G401 (cell line): ENCODE results near the gene ELK1. TPM values are rescaled to one million over a fixed set of nuclear protein-coding genes. Genes with fewer than 3 reads are reported as not detected.

Source experiments
- DNase-seq: peaks from one replicate; pipeline ENCODE4 v3.0.0-alpha.2; 2015; ENCODE audit warnings: low spot score
- in situ Hi-C: cut with HindIII; loops from 2 replicates; pipeline ENCODE4 v1.10.0; 2016; ENCODE audit warnings: low sequenced_read_pairs, mixed read lengths
- total RNA-seq: library from RNA; depleted of rRNA; stranded (reverse); fragments of >200 nt; shearing (Covaris generic); gene quantifications from 2 replicates; pipeline ENCODE4 v1.2.3, GENCODE V29; 2014; rRNA removed

Gene ELK1
- total RNA-seq, 1 experiment from 2014 or later: 40.6 TPM

DNA sequence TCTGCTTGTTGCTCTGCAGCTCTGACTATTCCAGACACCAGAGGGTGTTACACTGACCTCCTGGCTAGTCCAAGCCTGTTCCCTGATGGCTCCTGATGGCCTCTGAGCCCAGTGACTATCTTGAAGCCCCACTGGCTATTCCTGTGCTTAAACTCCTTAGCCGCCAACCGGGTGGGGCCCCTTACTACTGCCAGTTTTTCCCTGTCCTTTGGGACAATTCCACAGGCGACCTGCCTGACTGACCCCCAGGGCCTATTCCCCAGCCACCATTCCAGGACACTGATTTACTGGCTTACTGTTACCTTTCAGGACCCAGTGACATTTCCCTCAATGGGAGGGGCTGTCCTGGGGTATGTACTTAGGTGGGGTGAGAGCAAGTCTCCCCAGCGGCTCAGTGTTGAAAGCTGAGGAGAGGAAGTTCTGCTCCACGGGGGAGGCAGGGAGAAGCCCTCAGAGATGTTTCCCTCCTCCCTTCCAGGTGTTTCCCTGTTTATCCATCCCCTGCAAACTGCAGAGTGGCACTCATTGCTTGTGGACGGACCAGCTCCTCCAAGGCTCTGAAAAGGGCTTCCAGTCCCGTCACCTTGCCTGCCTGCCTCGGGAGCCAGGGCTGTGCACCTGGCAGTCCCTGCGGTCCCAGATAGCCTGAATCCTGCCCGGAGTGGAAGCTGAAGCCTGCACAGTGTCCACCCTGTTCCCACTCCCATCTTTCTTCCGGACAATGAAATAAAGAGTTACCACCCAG, 64.1 kb downstream of the ELK1 start:
- in situ Hi-C loops: no loop called here
- DNase-seq: no peak

Other genes starting within 250 kb of the ELK1 start
- gene ZNF41, start 167.3 kb downstream of the ELK1 start, total RNA-seq: 3.4 and 6.3 TPM in 2 replicates
- gene ARAF, start 89.4 kb downstream of the ELK1 start, total RNA-seq: 5.8 and 8.2 TPM in 2 replicates
- gene TIMP1, start 68.1 kb downstream of the ELK1 start, total RNA-seq: 43.0 and 56.7 TPM in 2 replicates
- 0.61 TPM in 1 of 2 replicates, not detected in the other for gene SYN1, start 30.7 kb downstream of the ELK1 start, total RNA-seq
- gene CFP, start 20.6 kb downstream of the ELK1 start, total RNA-seq: 0.27 TPM in 1 of 2 replicates, not detected in the other
- gene UXT, start 8.6 kb upstream of the ELK1 start, total RNA-seq: 82.2 and 96.2 TPM in 2 replicates
- 0.49 and 1.4 TPM in 2 replicates for gene ZNF81, start 186.3 kb upstream of the ELK1 start, total RNA-seq